GM12878 (cell line): Measurements from ENCODE around the gene PTPRM. TPM values are rescaled to one million over a fixed set of nuclear protein-coding genes. Genes with fewer than 3 reads are reported as not detected.

Experiments used
- ATAC-seq: fragments of 200-7000 bp; cut with Tn5 transposase; 3 replicates; pipeline ENCODE4 v1.9.1; 2020; ENCODE audit warnings: mild to moderate bottlenecking, moderate library complexity
- BruUV-seq: library from RNA; stranded (reverse); fragments of 400-500 nt; replicated peaks from 2 replicates; lab custom pipeline; 2021; lab: Mats Ljungman, UMichigan
- CTCF ChIA-PET: fragments of 300-600 bp; sonication (Branson Sonifier 250); formaldehyde crosslinking; extraction: SDS; loops from one replicate; lab custom pipeline; 2021; ENCODE audit warnings: inconsistent platforms; lab: Yijun Ruan, JAX
- POLR2A ChIA-PET: fragments of 350-600 bp; formaldehyde crosslinking; extraction: SDS; loops from one replicate; lab custom pipeline; 2021; ENCODE audit warnings: inconsistent platforms; lab: Charles Lee
- RAD21 ChIA-PET: fragments of 300-600 bp; sonication (Branson Sonifier 250); formaldehyde crosslinking; loops from one replicate; lab custom pipeline; 2023; ENCODE audit warnings: antibody characterized with exemption; ENCODE audit not compliant: unreplicated experiment; lab: Charles Lee
- SMC1A ChIA-PET: fragments of 300-600 bp; sonication (Branson Sonifier 250); formaldehyde crosslinking; loops from one replicate; lab custom pipeline; 2023; ENCODE audit not compliant: unreplicated experiment, uncharacterized antibody; lab: Charles Lee
- DNase-seq: peaks from one replicate; pipeline ENCODE4 v3.0.0-alpha.2; 2011; ENCODE audit warnings: low read depth, low spot score
- FAIRE-seq: peaks from 3 replicates; lab custom pipeline; 2011; peaks lifted over from hg19 to GRCh38; lab: Jason Lieb, UNC
- H2AFZ ChIP-seq: 2 replicates; pipeline ENCODE4 v1.6.0; 2011; ENCODE audit warnings: low read depth, low read length, control low read depth; ENCODE audit not compliant: control insufficient read depth
- H3K27ac ChIP-seq: 2 replicates; pipeline ENCODE4 v1.5.1; 2011; ENCODE audit warnings: control low read depth; ENCODE audit not compliant: control insufficient read depth, insufficient read depth
- H3K27me3 ChIP-seq, 2 experiments: replicated peaks in 1 of 2; 2 replicates each; pipeline versions ENCODE4 v1.6.0 to v1.6.1; 2011; ENCODE audit warnings: low read length in 1 of 2; ENCODE audit not compliant: control insufficient read depth in 2 of 2, insufficient read depth in 2 of 2
- H3K36me3 ChIP-seq, 2 experiments: 2 replicates each; pipeline ENCODE4 v1.5.1; 2011; ENCODE audit warnings: low read length in 1 of 2; ENCODE audit not compliant: control insufficient read depth in 2 of 2, insufficient read depth in 2 of 2
- H3K4me1 ChIP-seq: 2 replicates; pipeline ENCODE4 v1.6.1; 2011; ENCODE audit warnings: mild to moderate bottlenecking, low read length, moderate library complexity, mixed read lengths; ENCODE audit not compliant: control insufficient read depth, insufficient read depth
- H3K4me2 ChIP-seq: 2 replicates; pipeline ENCODE4 v1.6.0; 2011; ENCODE audit warnings: control low read depth; ENCODE audit not compliant: control insufficient read depth, insufficient read depth
- H3K4me3 ChIP-seq: fragments of 200-600 bp; sonication (generic); 2 replicates; pipeline ENCODE4 v1.5.1; 2016
- H3K79me2 ChIP-seq: 2 replicates; pipeline ENCODE4 v1.6.0; 2011; ENCODE audit warnings: low read length; ENCODE audit not compliant: control insufficient read depth, insufficient read depth
- H3K9ac ChIP-seq: 2 replicates; pipeline ENCODE4 v1.8.0; 2011; ENCODE audit warnings: low read length, control low read depth, mixed read lengths; ENCODE audit not compliant: control insufficient read depth, insufficient read depth
- H3K9me3 ChIP-seq: replicated peaks from 3 replicates; pipeline ENCODE4 v1.5.1; 2011; ENCODE audit warnings: mild to moderate bottlenecking, low read length; ENCODE audit not compliant: control insufficient read depth, insufficient read depth
- H4K20me1 ChIP-seq: 2 replicates; pipeline ENCODE4 v1.6.0; 2011; ENCODE audit not compliant: control insufficient read depth, insufficient read depth
- BACH1 ChIP-seq: fragments of 450-650 bp; IDR thresholded peaks from 2 replicates; pipeline ENCODE4 v1.6.1; 2017; ENCODE audit warnings: mild to moderate bottlenecking, borderline replicate concordance
- GABPA ChIP-seq: IDR thresholded peaks from 2 replicates; pipeline ENCODE4 v1.6.1; 2014; ENCODE audit warnings: antibody characterized with exemption, low read depth, mild to moderate bottlenecking, inconsistent platforms
- JUND ChIP-seq: IDR thresholded peaks from 2 replicates; pipeline ENCODE4 v1.6.1; 2012; ENCODE audit warnings: low read depth, mild to moderate bottlenecking, low read length, improper control_type of control experiment, moderate library complexity
- LARP7 ChIP-seq: fragments of 450-650 bp; IDR thresholded peaks from 2 replicates; pipeline ENCODE4 v1.6.1; 2017; ENCODE audit warnings: mild to moderate bottlenecking
- MXI1 ChIP-seq: fragments of 150-350 bp; IDR thresholded peaks from 2 replicates; pipeline ENCODE4 v1.6.1; 2011; ENCODE audit warnings: low read depth, mild to moderate bottlenecking, inconsistent platforms, low read length, improper control_type of control experiment
- RFX5 ChIP-seq: IDR thresholded peaks from 2 replicates; pipeline ENCODE4 v1.6.1; 2011; ENCODE audit warnings: low read depth, low read length, improper control_type of control experiment
- STAT3 ChIP-seq: IDR thresholded peaks from 2 replicates; pipeline ENCODE4 v1.6.1; 2011; ENCODE audit warnings: low read depth, low read length, improper control_type of control experiment
- WGBS: methylation state at CpG from one replicate; pipeline ENCODE4 v1.1.6; 2016; ENCODE audit warnings: low lambda C conversion rate; ENCODE audit not compliant: insufficient replicate concordance, insufficient coverage; ENCODE audit errors: missing lambda C conversion rate; 5-methylcytosine and 5-hydroxymethylcytosine counted together
- in situ Hi-C: fragments of 300-500 bp; cut with MboI; formaldehyde crosslinking; loops from 9 replicates; pipeline ENCODE4 v1.14.3; 2018; ENCODE audit warnings: mixed read lengths
- intact Hi-C: fragments of 100-400 bp; cut with micrococcal nuclease; formaldehyde crosslinking; loops from one replicate; pipeline ENCODE4 v1.14.2; 2022; ENCODE audit not compliant: unreplicated experiment
- polyA plus RNA-seq, 11 experiments: library from polyadenylated mRNA; depleted of rRNA in 4 of 11; unstranded in 6 of 11; stranded (reverse) in 5 of 11; fragments of >200 nt; fragmentation: Nextera tagmentation in 4 of 11; fragmentation: Illumina TruSeq in 1 of 11; extraction: Ambion mirVana in 4 of 11; extraction: Trizol in 1 of 11; gene quantifications; 1 replicate in 1 of 11; 2 replicates in 10 of 11; pipeline versions ENCODE4 v1.2.1 to v1.2.3, GENCODE V29; 2011 to 2016; ENCODE audit warnings: inconsistent platforms in 2 of 11, missing spikeins in 2 of 11, low read depth in 1 of 11
- total RNA-seq, 4 experiments: library from RNA; depleted of rRNA in 3 of 4; stranded (reverse); fragments of >200 nt in 3 of 4; fragmentation: Illumina TruSeq in 1 of 4; extraction: Trizol in 1 of 4; gene quantifications; 2 replicates each; pipeline versions ENCODE4 v1.2.1 to v1.2.3, GENCODE V29; 2013 to 2021
- TF ChIP-seq, protein P1 (sequence below): IDR thresholded peaks from 2 replicates; pipeline ENCODE4 v1.6.1; 2012; ENCODE audit warnings: improper control_type of control experiment, low read depth, low read length; ENCODE audit not compliant: insufficient replicate concordance

PTPRM gene
- total and polyA plus RNA-seq, 10 of the 15 experiments (the other 5 are each of a cell fraction or from before 2014, with no cell fraction given) = 0.07 to 22.6 (median 0.60) TPM

DNA sequence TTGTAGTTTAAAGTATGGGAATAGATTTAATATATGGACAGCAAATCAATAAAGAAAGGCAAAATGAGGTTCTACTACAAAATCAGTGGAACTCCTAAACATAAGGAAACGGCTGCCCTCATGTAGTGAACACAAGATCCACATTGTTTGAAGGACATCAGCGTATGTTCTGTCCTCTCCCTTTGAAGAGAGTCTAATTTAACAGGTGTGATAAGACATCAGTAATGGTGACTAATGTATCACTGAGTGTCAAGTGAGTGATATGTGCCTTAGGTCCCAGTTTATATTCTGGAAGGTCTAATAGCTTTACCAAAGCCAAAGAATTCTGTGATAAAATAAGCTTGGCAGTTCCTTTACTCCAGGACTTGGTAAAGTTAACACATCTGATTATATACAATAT lies 248.7 kb downstream of the PTPRM start:
- FAIRE-seq (no peak), ATAC-seq (no peak)
- in situ Hi-C loops = no loop called here

More for the DNA sequence above, 248.7 kb downstream of the PTPRM start:
- RAD21 ChIA-PET = no interaction called here
- SMC1A ChIA-PET = interaction anchor here (1.0 to 1.2 kb wide), 2 partner anchors 11 to 27 kb away, joined by 3 to 5 read pairs; no protein-coding TSS in a partner anchor
- Histone ChIP-seq H3K36me3 (no peaks in the 10 kb centered on the region), H3K27ac (no peak overlapping the region), H3K79me2 (no peaks in the 10 kb centered on the region), H3K4me3 (no peak overlapping the region), H3K4me1 (no peaks in the 10 kb centered on the region), H3K4me2 (no peak overlapping the region), H3K9me3 (no peaks in the 10 kb centered on the region; the same call in 2 of the 3 replicates), H3K27me3 (no peaks in the 10 kb centered on the region; a peak in 1 of 4 replicates), H3K9ac (no peak overlapping the region), H2AFZ (no peak overlapping the region), H4K20me1 (no peaks in the 10 kb centered on the region)
- no TSS peak for BruUV-seq
- POLR2A ChIA-PET = no interaction called here
- CTCF ChIA-PET = interaction anchor here (1.6 kb wide), 1 partner anchor 8 kb away, joined by 3 read pairs; no protein-coding TSS in a partner anchor
- TF ChIP-seq RFX5 (no peak), BACH1 (no peak), JUND (no peak), LARP7 (no peak), STAT3 (no peak), GABPA (no peak), MXI1 (no peak)
- TF ChIP-seq, protein P1, sequence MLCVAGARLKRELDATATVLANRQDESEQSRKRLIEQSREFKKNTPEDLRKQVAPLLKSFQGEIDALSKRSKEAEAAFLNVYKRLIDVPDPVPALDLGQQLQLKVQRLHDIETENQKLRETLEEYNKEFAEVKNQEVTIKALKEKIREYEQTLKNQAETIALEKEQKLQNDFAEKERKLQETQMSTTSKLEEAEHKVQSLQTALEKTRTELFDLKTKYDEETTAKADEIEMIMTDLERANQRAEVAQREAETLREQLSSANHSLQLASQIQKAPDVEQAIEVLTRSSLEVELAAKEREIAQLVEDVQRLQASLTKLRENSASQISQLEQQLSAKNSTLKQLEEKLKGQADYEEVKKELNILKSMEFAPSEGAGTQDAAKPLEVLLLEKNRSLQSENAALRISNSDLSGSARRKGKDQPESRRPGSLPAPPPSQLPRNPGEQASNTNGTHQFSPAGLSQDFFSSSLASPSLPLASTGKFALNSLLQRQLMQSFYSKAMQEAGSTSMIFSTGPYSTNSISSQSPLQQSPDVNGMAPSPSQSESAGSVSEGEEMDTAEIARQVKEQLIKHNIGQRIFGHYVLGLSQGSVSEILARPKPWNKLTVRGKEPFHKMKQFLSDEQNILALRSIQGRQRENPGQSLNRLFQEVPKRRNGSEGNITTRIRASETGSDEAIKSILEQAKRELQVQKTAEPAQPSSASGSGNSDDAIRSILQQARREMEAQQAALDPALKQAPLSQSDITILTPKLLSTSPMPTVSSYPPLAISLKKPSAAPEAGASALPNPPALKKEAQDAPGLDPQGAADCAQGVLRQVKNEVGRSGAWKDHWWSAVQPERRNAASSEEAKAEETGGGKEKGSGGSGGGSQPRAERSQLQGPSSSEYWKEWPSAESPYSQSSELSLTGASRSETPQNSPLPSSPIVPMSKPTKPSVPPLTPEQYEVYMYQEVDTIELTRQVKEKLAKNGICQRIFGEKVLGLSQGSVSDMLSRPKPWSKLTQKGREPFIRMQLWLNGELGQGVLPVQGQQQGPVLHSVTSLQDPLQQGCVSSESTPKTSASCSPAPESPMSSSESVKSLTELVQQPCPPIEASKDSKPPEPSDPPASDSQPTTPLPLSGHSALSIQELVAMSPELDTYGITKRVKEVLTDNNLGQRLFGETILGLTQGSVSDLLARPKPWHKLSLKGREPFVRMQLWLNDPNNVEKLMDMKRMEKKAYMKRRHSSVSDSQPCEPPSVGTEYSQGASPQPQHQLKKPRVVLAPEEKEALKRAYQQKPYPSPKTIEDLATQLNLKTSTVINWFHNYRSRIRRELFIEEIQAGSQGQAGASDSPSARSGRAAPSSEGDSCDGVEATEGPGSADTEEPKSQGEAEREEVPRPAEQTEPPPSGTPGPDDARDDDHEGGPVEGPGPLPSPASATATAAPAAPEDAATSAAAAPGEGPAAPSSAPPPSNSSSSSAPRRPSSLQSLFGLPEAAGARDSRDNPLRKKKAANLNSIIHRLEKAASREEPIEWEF = no peak
- DNase-seq = no peak
- WGBS = 18% methylated on average over 2 of the region's 2 CpGs
- intact Hi-C loops = no loop called here
